WTC11 (cell line): Measurements from ENCODE around the gene IRF4.

Experiments
- ATF1 ChIP-seq: sonication (generic); formaldehyde crosslinking; IDR thresholded peaks from 2 replicates; pipeline ENCODE4 v1.8.1; 2023; ENCODE audit warnings: mild to moderate bottlenecking, moderate library complexity, missing genetic modification reagents
- CREB1 ChIP-seq: sonication (generic); formaldehyde crosslinking; IDR thresholded peaks from 2 replicates; pipeline ENCODE4 v1.8.0; 2023; ENCODE audit warnings: mild to moderate bottlenecking, missing genetic modification reagents
- CTCF ChIP-seq: fragments of 200-600 bp; IDR thresholded peaks from 2 replicates; pipeline ENCODE4 v1.8.0; 2022; ENCODE audit warnings: antibody characterized with exemption
- TF ChIP-seq, protein P1 (sequence below): sonication (generic); formaldehyde crosslinking; IDR thresholded peaks from 2 replicates; pipeline ENCODE4 v1.8.0; 2022; ENCODE audit warnings: mild to moderate bottlenecking, missing genetic modification reagents
- TF ChIP-seq, protein P2 (sequence below): sonication (generic); formaldehyde crosslinking; conservative IDR thresholded peaks from 2 replicates; pipeline ENCODE4 v1.8.1; 2023; ENCODE audit warnings: mild to moderate bottlenecking, low read depth, missing genetic modification reagents, moderate library complexity

DNA sequence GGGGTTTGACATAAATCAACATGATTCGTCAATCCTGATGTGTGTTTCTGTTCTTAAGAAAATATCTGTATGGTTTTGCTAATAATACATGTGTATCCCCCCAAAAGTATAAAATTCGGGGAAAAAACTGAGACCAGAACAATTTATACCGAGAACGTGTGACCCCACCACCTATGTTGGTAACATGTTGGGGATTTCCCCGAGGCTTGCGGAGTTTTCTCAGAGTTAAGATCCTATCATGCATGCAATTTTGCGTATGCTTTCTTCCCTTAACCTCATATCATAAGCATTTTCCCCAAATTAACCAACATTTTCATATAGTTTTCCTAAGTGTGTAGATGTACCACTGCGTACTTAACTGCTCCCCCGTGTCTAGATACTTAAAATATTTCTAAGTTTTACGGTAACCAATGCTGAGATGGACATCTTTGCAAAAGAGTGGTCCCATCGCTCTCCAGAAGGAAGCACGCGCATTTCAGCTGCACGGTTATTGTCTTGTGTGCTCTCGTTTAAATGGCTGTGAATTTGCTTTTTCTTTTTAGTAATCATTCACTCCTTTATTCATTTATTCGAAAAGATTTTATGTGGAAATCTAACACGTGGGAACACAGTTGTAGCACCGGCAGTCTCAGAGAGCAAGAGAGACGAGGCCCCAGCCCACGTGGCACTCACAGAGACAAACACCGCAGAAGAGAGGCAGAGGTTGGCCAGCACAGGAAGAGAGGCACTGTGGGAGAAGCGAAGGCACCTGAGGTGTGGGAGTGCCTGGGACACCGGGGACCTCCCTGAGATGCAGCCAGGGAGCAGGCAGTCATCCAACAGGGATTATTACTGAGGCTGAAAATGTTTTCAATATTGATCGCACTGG, 13.2 kb upstream of the IRF4 start:
- TF ChIP-seq CTCF (no peak), CREB1 (no peak), ATF1 (no peak)
- TF ChIP-seq, protein P1, sequence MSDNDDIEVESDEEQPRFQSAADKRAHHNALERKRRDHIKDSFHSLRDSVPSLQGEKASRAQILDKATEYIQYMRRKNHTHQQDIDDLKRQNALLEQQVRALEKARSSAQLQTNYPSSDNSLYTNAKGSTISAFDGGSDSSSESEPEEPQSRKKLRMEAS (CRISPR knock-in tag): no peak
- TF ChIP-seq, protein P2, sequence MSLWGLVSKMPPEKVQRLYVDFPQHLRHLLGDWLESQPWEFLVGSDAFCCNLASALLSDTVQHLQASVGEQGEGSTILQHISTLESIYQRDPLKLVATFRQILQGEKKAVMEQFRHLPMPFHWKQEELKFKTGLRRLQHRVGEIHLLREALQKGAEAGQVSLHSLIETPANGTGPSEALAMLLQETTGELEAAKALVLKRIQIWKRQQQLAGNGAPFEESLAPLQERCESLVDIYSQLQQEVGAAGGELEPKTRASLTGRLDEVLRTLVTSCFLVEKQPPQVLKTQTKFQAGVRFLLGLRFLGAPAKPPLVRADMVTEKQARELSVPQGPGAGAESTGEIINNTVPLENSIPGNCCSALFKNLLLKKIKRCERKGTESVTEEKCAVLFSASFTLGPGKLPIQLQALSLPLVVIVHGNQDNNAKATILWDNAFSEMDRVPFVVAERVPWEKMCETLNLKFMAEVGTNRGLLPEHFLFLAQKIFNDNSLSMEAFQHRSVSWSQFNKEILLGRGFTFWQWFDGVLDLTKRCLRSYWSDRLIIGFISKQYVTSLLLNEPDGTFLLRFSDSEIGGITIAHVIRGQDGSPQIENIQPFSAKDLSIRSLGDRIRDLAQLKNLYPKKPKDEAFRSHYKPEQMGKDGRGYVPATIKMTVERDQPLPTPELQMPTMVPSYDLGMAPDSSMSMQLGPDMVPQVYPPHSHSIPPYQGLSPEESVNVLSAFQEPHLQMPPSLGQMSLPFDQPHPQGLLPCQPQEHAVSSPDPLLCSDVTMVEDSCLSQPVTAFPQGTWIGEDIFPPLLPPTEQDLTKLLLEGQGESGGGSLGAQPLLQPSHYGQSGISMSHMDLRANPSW: no peak
